GM18870 (cell line): ENCODE measurements around the gene ECSIT.
A peak's percentile ranks its signal among the peaks of the same experiment; 100 is the strongest.

Experiments
- ATAC-seq: cut with Tn5 transposase; IDR thresholded peaks from one replicate; pipeline ENCODE4 v1.9.1; 2021; ENCODE audit warnings: moderate library complexity; ENCODE audit not compliant: unreplicated experiment

Gene ECSIT

GRCh38 chr19:11505504-11506100 is 23.3 kb downstream of the ECSIT start, which contains the start of gene ZNF653:
ZNF653 (minus strand) TSS chr19:11505839; CDS start chr19:11505786, 53 bp downstream.
- ATAC-seq: peak; percentile 30

GRCh38 chr19:11505032-11505503 is 23.9 kb downstream of the ECSIT start:
- ATAC-seq: peak; percentile 76

- no peak for ATAC-seq
Measured at GRCh38 chr19:11504502-11505031, 24.4 kb downstream of the ECSIT start.

- ATAC-seq: no peak
Measured at GRCh38 chr19:11499890-11500420, 29.0 kb downstream of the ECSIT start.

- ATAC-seq: no peak
Measured at GRCh38 chr19:11499220-11499726, 29.7 kb downstream of the ECSIT start.

- ATAC-seq: no peak
Measured at GRCh38 chr19:11496391-11497163, 32.4 kb downstream of the ECSIT start.

GRCh38 chr19:11495885-11496284 is 33.0 kb downstream of the ECSIT start:
- ATAC-seq: no peak

- ATAC-seq: no peak
Measured at GRCh38 chr19:11495481-11495880, 33.5 kb downstream of the ECSIT start.

GRCh38 chr19:11494634-11495285 is 34.2 kb downstream of the ECSIT start:
- ATAC-seq: no peak

GRCh38 chr19:11489378-11489777 is 39.6 kb downstream of the ECSIT start:
- no peak for ATAC-seq

GRCh38 chr19:11486661-11487503 is 42.1 kb downstream of the ECSIT start:
- ATAC-seq: no peak

- ATAC-seq: no peak
Measured at GRCh38 chr19:11485245-11485837, 43.6 kb downstream of the ECSIT start.

- ATAC-seq: no peak
Measured at GRCh38 chr19:11483366-11484111, 45.4 kb downstream of the ECSIT start.

- no peak for ATAC-seq
Measured at GRCh38 chr19:11482384-11483050, 46.4 kb downstream of the ECSIT start.

- no peak for ATAC-seq
Measured at GRCh38 chr19:11481534-11482383, 47.2 kb downstream of the ECSIT start.

- ATAC-seq: no peak
Measured at GRCh38 chr19:11480715-11481533, 48.0 kb downstream of the ECSIT start, which contains the start of gene ELAVL3. ELAVL3 (minus strand) TSS chr19:11481046; CDS start chr19:11480608, 438 bp downstream.
